ENCODE results near the gene IRF2.

GRCh38 chr4:184347251-184348239 lies 126.8 kb downstream of the IRF2 start:
- TF ChIP-seq POLR2A (IDR thresholded peaks at IDR 0.05; ENCODE audit: low read depth) (no peak), CTCF (IDR thresholded peaks at IDR 0.05) (no peak), EP300 (IDR thresholded peaks at IDR 0.05) (no peak), POLR2AphosphoS5 (IDR thresholded peaks at IDR 0.05) (peak in 1 of 2 donors; percentile 26)
